ENCODE results near the gene DHX35.

- TF ChIP-seq, protein P1, sequence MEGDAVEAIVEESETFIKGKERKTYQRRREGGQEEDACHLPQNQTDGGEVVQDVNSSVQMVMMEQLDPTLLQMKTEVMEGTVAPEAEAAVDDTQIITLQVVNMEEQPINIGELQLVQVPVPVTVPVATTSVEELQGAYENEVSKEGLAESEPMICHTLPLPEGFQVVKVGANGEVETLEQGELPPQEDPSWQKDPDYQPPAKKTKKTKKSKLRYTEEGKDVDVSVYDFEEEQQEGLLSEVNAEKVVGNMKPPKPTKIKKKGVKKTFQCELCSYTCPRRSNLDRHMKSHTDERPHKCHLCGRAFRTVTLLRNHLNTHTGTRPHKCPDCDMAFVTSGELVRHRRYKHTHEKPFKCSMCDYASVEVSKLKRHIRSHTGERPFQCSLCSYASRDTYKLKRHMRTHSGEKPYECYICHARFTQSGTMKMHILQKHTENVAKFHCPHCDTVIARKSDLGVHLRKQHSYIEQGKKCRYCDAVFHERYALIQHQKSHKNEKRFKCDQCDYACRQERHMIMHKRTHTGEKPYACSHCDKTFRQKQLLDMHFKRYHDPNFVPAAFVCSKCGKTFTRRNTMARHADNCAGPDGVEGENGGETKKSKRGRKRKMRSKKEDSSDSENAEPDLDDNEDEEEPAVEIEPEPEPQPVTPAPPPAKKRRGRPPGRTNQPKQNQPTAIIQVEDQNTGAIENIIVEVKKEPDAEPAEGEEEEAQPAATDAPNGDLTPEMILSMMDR (IDR thresholded peaks at IDR 0.05), result no peak
- TF ChIP-seq POLR2A (IDR thresholded peaks at IDR 0.05) (no peak), EP300 (IDR thresholded peaks at IDR 0.05) (no peak)
Measured at GRCh38 chr20:39010496-39010895, 48.4 kb downstream of the DHX35 start.

Measured in tibial nerve (tissue), 4 donors.